A549 (cell line): Measurements from ENCODE around the gene COL5A1. TPM values are rescaled to one million over a fixed set of nuclear protein-coding genes. Genes with fewer than 3 reads are reported as not detected.

ENCODE experiments used
- ATAC-seq, 2 experiments: fragments of 200-7000 bp in 1 of 2; fragments of >200 bp in 1 of 2; cut with Nextera tagmentation in 1 of 2; cut with Tn5 transposase in 1 of 2; 3 replicates each; pipeline versions ENCODE4 v1.8.0 to v1.9.1; 2018 to 2020; ENCODE audit warnings: mild to moderate bottlenecking in 1 of 2, moderate library complexity in 1 of 2
- CTCF ChIA-PET: fragments of 300-600 bp; sonication (Branson Sonifier 250); formaldehyde crosslinking; extraction: SDS; loops from one replicate; lab custom pipeline; 2021; ENCODE audit warnings: antibody characterized with exemption, inconsistent platforms; lab: Yijun Ruan, JAX
- POLR2A ChIA-PET: fragments of 350-600 bp; formaldehyde crosslinking; extraction: SDS; loops from one replicate; lab custom pipeline; 2021; ENCODE audit warnings: antibody characterized with exemption, inconsistent platforms; lab: Yijun Ruan, JAX
- DNase-seq, 2 experiments: peaks; one replicate each; pipeline versions ENCODE4 v3.0.0 to v3.0.0-alpha.2; 2011 to 2016; ENCODE audit warnings: low read depth in 1 of 2, low spot score in 1 of 2
- FAIRE-seq: peaks from 2 replicates; lab custom pipeline; 2011; peaks lifted over from hg19 to GRCh38; lab: Jason Lieb, UNC
- H3K27ac ChIP-seq, 2 experiments: fragments of >200 bp; sonication (Bioruptor Twin); formaldehyde crosslinking; 3 replicates each; pipeline ENCODE4 v1.5.1; 2016 to 2017
- H3K4me1 ChIP-seq: fragments of >200 bp; sonication (Bioruptor Twin); formaldehyde crosslinking; 3 replicates; pipeline ENCODE4 v1.6.1; 2016
- H3K4me2 ChIP-seq: fragments of >200 bp; sonication (Bioruptor Twin); formaldehyde crosslinking; 3 replicates; pipeline ENCODE4 v1.6.1; 2016
- H3K4me3 ChIP-seq: fragments of >200 bp; sonication (Bioruptor Twin); formaldehyde crosslinking; 3 replicates; pipeline ENCODE4 v1.5.1; 2016
- H3K9me3 ChIP-seq: fragments of >200 bp; sonication (Bioruptor Twin); formaldehyde crosslinking; 3 replicates; pipeline ENCODE4 v1.6.1; 2016
- BHLHE40 ChIP-seq: IDR thresholded peaks from 2 replicates; pipeline ENCODE4 v1.6.1; 2012; ENCODE audit warnings: low read depth, low read length, inconsistent platforms
- CHD4 ChIP-seq: fragments of 200-600 bp; sonication (generic); IDR thresholded peaks from 2 replicates; pipeline ENCODE4 v1.6.1; 2016; ENCODE audit warnings: antibody characterized with exemption, mild to moderate bottlenecking, borderline replicate concordance
- EHF ChIP-seq: fragments of 250-450 bp; sonication (Bioruptor Pico); IDR thresholded peaks from 2 replicates; pipeline ENCODE4 v1.5.0; 2020; ENCODE audit warnings: mild to moderate bottlenecking
- ELK1 ChIP-seq: fragments of 150-350 bp; IDR thresholded peaks from 2 replicates; pipeline ENCODE4 v1.6.1; 2014; ENCODE audit warnings: low read depth, mild to moderate bottlenecking, low read length
- EP300 ChIP-seq, 2 experiments: fragments of >200 bp; sonication (Bioruptor Twin); formaldehyde crosslinking; IDR thresholded peaks; 2 replicates in 1 of 2; 3 replicates in 1 of 2; pipeline ENCODE4 v1.6.1; 2016 to 2017
- FOSL2 ChIP-seq, 2 experiments: fragments of 450-650 bp in 1 of 2; fragments of >200 bp in 1 of 2; sonication (Bioruptor Twin) in 1 of 2; formaldehyde crosslinking; IDR thresholded peaks; 2 replicates each; pipeline versions ENCODE4 v1.5.0 to v1.6.1; 2016 to 2020; ENCODE audit warnings: mild to moderate bottlenecking in 1 of 2, moderate library complexity in 1 of 2
- HDAC2 ChIP-seq: fragments of 200-600 bp; sonication (generic); IDR thresholded peaks from 2 replicates; pipeline ENCODE4 v1.6.1; 2016
- HEYL ChIP-seq: fragments of 250-450 bp; sonication (Bioruptor Pico); IDR thresholded peaks from 2 replicates; pipeline ENCODE4 v1.8.0; 2021; ENCODE audit warnings: mild to moderate bottlenecking, moderate library complexity
- HOXA7 ChIP-seq: fragments of 250-450 bp; sonication (Bioruptor Pico); IDR thresholded peaks from 2 replicates; pipeline ENCODE4 v1.5.0; 2020; ENCODE audit warnings: mild to moderate bottlenecking, moderate library complexity
- NFE2L2 ChIP-seq: fragments of 150-350 bp; conservative IDR thresholded peaks from 2 replicates; pipeline ENCODE4 v1.6.1; 2014; ENCODE audit warnings: low read length
- NPAS2 ChIP-seq: fragments of 250-450 bp; sonication (Bioruptor Pico); IDR thresholded peaks from 2 replicates; pipeline ENCODE4 v1.8.0; 2022; ENCODE audit warnings: mild to moderate bottlenecking, moderate library complexity, borderline replicate concordance
- POLR2A ChIP-seq: IDR thresholded peaks from 2 replicates; pipeline ENCODE4 v1.6.1; 2012; ENCODE audit warnings: mild to moderate bottlenecking, low read length
- POLR2AphosphoS2 ChIP-seq: conservative IDR thresholded peaks from 2 replicates; pipeline ENCODE4 v1.6.1; 2012; ENCODE audit warnings: low read length, improper control_type of control experiment, inconsistent platforms
- RAD21 ChIP-seq, 2 experiments: fragments of >200 bp in 1 of 2; sonication (Bioruptor Twin) in 1 of 2; formaldehyde crosslinking in 1 of 2; IDR thresholded peaks in 1 of 2; conservative IDR thresholded peaks in 1 of 2; 2 replicates in 1 of 2; 3 replicates in 1 of 2; pipeline ENCODE4 v1.6.1; 2012 to 2018; ENCODE audit warnings: inconsistent platforms in 1 of 2
- RARB ChIP-seq: fragments of 250-450 bp; sonication (Bioruptor Pico); IDR thresholded peaks from 2 replicates; pipeline ENCODE4 v1.8.0; 2021; ENCODE audit warnings: mild to moderate bottlenecking, moderate library complexity
- RFX5 ChIP-seq: fragments of 450-650 bp; IDR thresholded peaks from 2 replicates; pipeline ENCODE4 v1.7.1; 2014; ENCODE audit warnings: antibody characterized with exemption, mild to moderate bottlenecking, moderate library complexity
- SREBF2 ChIP-seq: fragments of 450-650 bp; IDR thresholded peaks from 2 replicates; pipeline ENCODE4 v1.6.1; 2014; ENCODE audit warnings: mild to moderate bottlenecking, moderate library complexity
- WGBS: methylation state at CpG from one replicate; pipeline ENCODE4 v1.1.6; 2017; ENCODE audit errors: missing lambda C conversion rate; 5-methylcytosine and 5-hydroxymethylcytosine counted together
- polyA plus RNA-seq, 4 experiments: library from polyadenylated mRNA; depleted of rRNA in 3 of 4; stranded (reverse); fragments of >200 nt; fragmentation: RNase III in 1 of 4; extraction: RNeasy Plus Mini Kit Qiagen cat#74134 plus additional on column Dnase treatment in 1 of 4; gene quantifications; 2 replicates in 3 of 4; 3 replicates in 1 of 4; pipeline ENCODE4 v1.2.3, GENCODE V29; 2011 to 2017
- TF ChIP-seq, protein P1 (sequence below): fragments of >200 bp; sonication (Bioruptor Twin); formaldehyde crosslinking; IDR thresholded peaks from 3 replicates; pipeline ENCODE4 v1.5.1; 2016

The COL5A1 gene
- polyA plus RNA-seq, 2 of the 4 experiments (the other 2 are of a cell fraction), result 16.1 to 67.5 TPM

GRCh38 chr9:134869554-134870300 is 228.1 kb downstream of the COL5A1 start:
- Histone ChIP-seq H3K4me2 (no peak overlapping the region), H3K9me3 (no peaks in the 10 kb centered on the region), H3K27ac (no peak overlapping the region), H3K4me1 (no peaks in the 10 kb centered on the region), H3K4me3 (no peak overlapping the region)
- ChIA-PET POLR2A (no interaction called here), CTCF (no interaction called here)
- no peak for FAIRE-seq
- WGBS, result 40% methylated on average over 12 of the region's 17 CpGs
- no peak for TF ChIP-seq POLR2AphosphoS2
- TF ChIP-seq HEYL, result no peak
- TF ChIP-seq EP300 (IDR thresholded peaks at IDR 0.05), result no peak
- TF ChIP-seq, protein P1, sequence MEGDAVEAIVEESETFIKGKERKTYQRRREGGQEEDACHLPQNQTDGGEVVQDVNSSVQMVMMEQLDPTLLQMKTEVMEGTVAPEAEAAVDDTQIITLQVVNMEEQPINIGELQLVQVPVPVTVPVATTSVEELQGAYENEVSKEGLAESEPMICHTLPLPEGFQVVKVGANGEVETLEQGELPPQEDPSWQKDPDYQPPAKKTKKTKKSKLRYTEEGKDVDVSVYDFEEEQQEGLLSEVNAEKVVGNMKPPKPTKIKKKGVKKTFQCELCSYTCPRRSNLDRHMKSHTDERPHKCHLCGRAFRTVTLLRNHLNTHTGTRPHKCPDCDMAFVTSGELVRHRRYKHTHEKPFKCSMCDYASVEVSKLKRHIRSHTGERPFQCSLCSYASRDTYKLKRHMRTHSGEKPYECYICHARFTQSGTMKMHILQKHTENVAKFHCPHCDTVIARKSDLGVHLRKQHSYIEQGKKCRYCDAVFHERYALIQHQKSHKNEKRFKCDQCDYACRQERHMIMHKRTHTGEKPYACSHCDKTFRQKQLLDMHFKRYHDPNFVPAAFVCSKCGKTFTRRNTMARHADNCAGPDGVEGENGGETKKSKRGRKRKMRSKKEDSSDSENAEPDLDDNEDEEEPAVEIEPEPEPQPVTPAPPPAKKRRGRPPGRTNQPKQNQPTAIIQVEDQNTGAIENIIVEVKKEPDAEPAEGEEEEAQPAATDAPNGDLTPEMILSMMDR, result no peak
- TF ChIP-seq POLR2A, result no peak
- no peak for TF ChIP-seq ELK1
- TF ChIP-seq HDAC2, result no peak
- no peak for TF ChIP-seq RARB (CRISPR knock-in tag)
- TF ChIP-seq NPAS2 (CRISPR knock-in tag), result no peak
- no peak for TF ChIP-seq SREBF2
- TF ChIP-seq BHLHE40, result no peak
- no peak for TF ChIP-seq NFE2L2
- TF ChIP-seq CHD4, result no peak
- TF ChIP-seq HOXA7, result no peak
- no peak for DNase-seq
- ATAC-seq, result no peak; a peak in 1 of 6 replicates

GRCh38 chr9:134870301-134870694 is 228.7 kb downstream of the COL5A1 start:
- no peak overlapping the region for H3K4me2 ChIP-seq
- H3K4me3 ChIP-seq, result no peak overlapping the region
- no peak for TF ChIP-seq FOSL2 (IDR thresholded peaks at IDR 0.05)
- TF ChIP-seq FOSL2 (CRISPR knock-in tag; IDR thresholded peaks at IDR 0.05), result no peak
- no peak for TF ChIP-seq EHF (CRISPR knock-in tag)
- no peak for TF ChIP-seq RFX5
- TF ChIP-seq, protein P1, result no peak
- no peak for TF ChIP-seq RAD21 (conservative IDR thresholded peaks at IDR 0.05 in 1 of 2, IDR thresholded peaks at IDR 0.05 in 1 of 2)
- TF ChIP-seq EP300 (IDR thresholded peaks at IDR 0.05), result no peak
- TF ChIP-seq, all 56 proteins: peak for 0
- FAIRE-seq (no peak), DNase-seq (no peak), ATAC-seq (no peak)
- no peak overlapping the region for H3K27ac ChIP-seq
- H3K4me1 ChIP-seq, result no peaks in the 10 kb centered on the region
- ChIA-PET CTCF (interaction anchor here (1.8 kb wide), 1 partner anchor 10 kb away, joined by 4 read pairs; the partner anchor contains the start of gene FCN2), POLR2A (no interaction called here)
- WGBS, result 83% methylated on average over 2 of the region's 11 CpGs
- H3K9me3 ChIP-seq, result no peaks in the 10 kb centered on the region
